Measurements from ENCODE around the gene SYNE2. TPM values are rescaled to one million over a fixed set of nuclear protein-coding genes. Genes with fewer than 3 reads are reported as not detected.
"Not testable (repeated sequence)": the region's sequence is repeated elsewhere in the genome, so short reads cannot be mapped to it uniquely, and the experiment has no call there.

Gene SYNE2
- total RNA-seq, 1 experiment from 2014 or later, result 67.4 TPM

- Mint-ChIP-seq H3K27me3 (ENCODE audit: insufficient read depth, unreplicated experiment) (no peaks in the 10 kb centered on the region), H3K36me3 (ENCODE audit: insufficient read depth, unreplicated experiment) (peaks cover 85% of the 10 kb centered on the region), H3K4me3 (ENCODE audit: unreplicated experiment) (no peak overlapping the region), H3K9me3 (ENCODE audit: unreplicated experiment) (no peaks in the 10 kb centered on the region), H3K27ac (ENCODE audit: low read depth, unreplicated experiment) (no peak overlapping the region), H3K4me1 (ENCODE audit: insufficient read depth, unreplicated experiment) (no peaks in the 10 kb centered on the region)
- no TSS peak for BruUV-seq (replicated peaks)
- ChIA-PET POLR2A (no interaction called here), CTCF (interaction anchor here (0.7 kb wide), 1 partner anchor 251 kb away, joined by 5 read pairs; no protein-coding TSS in a partner anchor)
- intact Hi-C loops (cut with micrococcal nuclease), result no loop called here
- no peak for DNase-seq (ENCODE audit: unreplicated experiment)
- no peak for TF ChIP-seq CTCF (IDR thresholded peaks at IDR 0.05; ENCODE audit: unreplicated experiment)
Observed at GRCh38 chr14:64178814-64179213, 326.0 kb downstream of the SYNE2 start.

- BruUV-seq (replicated peaks); H3K27ac Mint-ChIP-seq (ENCODE audit: low read depth, unreplicated experiment); POLR2A ChIA-PET; intact Hi-C loops (cut with micrococcal nuclease); H3K9me3 Mint-ChIP-seq (ENCODE audit: unreplicated experiment); H3K27me3 Mint-ChIP-seq (ENCODE audit: insufficient read depth, unreplicated experiment); DNase-seq (ENCODE audit: unreplicated experiment); H3K4me1 Mint-ChIP-seq (ENCODE audit: insufficient read depth, unreplicated experiment); H3K4me3 Mint-ChIP-seq (ENCODE audit: unreplicated experiment): not testable (repeated sequence)
- H3K36me3 Mint-ChIP-seq (ENCODE audit: insufficient read depth, unreplicated experiment), result peaks cover 84% of the 10 kb centered on the region
- CTCF ChIA-PET, result interaction anchor here (0.6 kb wide), 1 partner anchor 142 kb away, joined by 6 read pairs; no protein-coding TSS in a partner anchor
Observed at GRCh38 chr14:64182908-64183307, 330.1 kb downstream of the SYNE2 start.

GRCh38 chr14:64184103-64184729, 331.4 kb downstream of the SYNE2 start:
- H3K36me3 Mint-ChIP-seq (ENCODE audit: insufficient read depth, unreplicated experiment), result peaks cover 84% of the 10 kb centered on the region
- H3K27me3 Mint-ChIP-seq (ENCODE audit: insufficient read depth, unreplicated experiment), result no peaks in the 10 kb centered on the region
- ChIA-PET POLR2A (interaction anchor here (0.7 to 0.8 kb wide), 2 partner anchors 8 to 17 kb away, joined by 3 to 4 read pairs; no protein-coding TSS in a partner anchor), CTCF (no interaction called here)
- no peaks in the 10 kb centered on the region for H3K4me1 Mint-ChIP-seq (ENCODE audit: insufficient read depth, unreplicated experiment)
- intact Hi-C loops (cut with micrococcal nuclease), result no loop called here
- H3K27ac Mint-ChIP-seq (ENCODE audit: low read depth, unreplicated experiment), result no peak overlapping the region
- TF ChIP-seq CTCF (IDR thresholded peaks at IDR 0.05; ENCODE audit: unreplicated experiment), result no peak
- H3K9me3 Mint-ChIP-seq (ENCODE audit: unreplicated experiment), result no peaks in the 10 kb centered on the region
- no TSS peak for BruUV-seq (replicated peaks)
- no peak for DNase-seq (ENCODE audit: unreplicated experiment)
- H3K4me3 Mint-ChIP-seq (ENCODE audit: unreplicated experiment), result no peak overlapping the region

- Mint-ChIP-seq H3K27me3 (ENCODE audit: insufficient read depth, unreplicated experiment) (no peaks in the 10 kb centered on the region), H3K36me3 (ENCODE audit: insufficient read depth, unreplicated experiment) (peaks cover 82% of the 10 kb centered on the region), H3K9me3 (ENCODE audit: unreplicated experiment) (no peaks in the 10 kb centered on the region), H3K4me3 (ENCODE audit: unreplicated experiment) (no peak overlapping the region), H3K4me1 (ENCODE audit: insufficient read depth, unreplicated experiment) (no peaks in the 10 kb centered on the region), H3K27ac (ENCODE audit: low read depth, unreplicated experiment) (no peak overlapping the region)
- POLR2A ChIA-PET, result interaction anchor here (0.7 kb wide), 1 partner anchor 36 kb away, joined by 3 read pairs; no protein-coding TSS in a partner anchor
- TF ChIP-seq CTCF (IDR thresholded peaks at IDR 0.05; ENCODE audit: unreplicated experiment), result no peak
- BruUV-seq (replicated peaks), result no TSS peak
- intact Hi-C loops (cut with micrococcal nuclease), result no loop called here
- CTCF ChIA-PET, result interaction anchor here (0.7 kb wide), 1 partner anchor 1640 kb away, joined by 3 read pairs; no protein-coding TSS in a partner anchor
- no peak for DNase-seq (ENCODE audit: unreplicated experiment)
Observed at GRCh38 chr14:64185184-64185583, 332.4 kb downstream of the SYNE2 start.

All from MCF 10A (cell line).